PC-9 (cell line): ENCODE measurements around the gene UNC13A. TPM values are rescaled to one million over a fixed set of nuclear protein-coding genes. Genes with fewer than 3 reads are reported as not detected.

Experiments used
- BruUV-seq: library from RNA; stranded (reverse); fragments of 400-500 nt; replicated peaks from 2 replicates; lab custom pipeline; 2021; lab: Mats Ljungman, UMichigan
- CTCF ChIA-PET: fragments of 300-600 bp; sonication (Branson Sonifier 250); formaldehyde crosslinking; loops from one replicate; lab custom pipeline; 2022; ENCODE audit warnings: antibody characterized with exemption; lab: Charles Lee
- POLR2A ChIA-PET: fragments of 300-600 bp; sonication (Branson Sonifier 250); formaldehyde crosslinking; loops from one replicate; lab custom pipeline; 2022; ENCODE audit warnings: antibody characterized with exemption; ENCODE audit not compliant: unreplicated experiment; lab: Charles Lee
- DNase-seq, 2 experiments: peaks; one replicate each; pipeline versions ENCODE4 v3.0.0 to v3.0.0-alpha.2; 2015 to 2022; ENCODE audit warnings: mixed read lengths in 1 of 2
- H2AFZ ChIP-seq: fragments of 200-600 bp; sonication (generic); 2 replicates; pipeline ENCODE4 v1.8.1; 2017; ENCODE audit warnings: antibody characterized with exemption
- H3F3A ChIP-seq: fragments of 200-600 bp; sonication (generic); 2 replicates; pipeline ENCODE4 v1.8.1; 2017; ENCODE audit warnings: antibody characterized with exemption, mild to moderate bottlenecking, low read depth; ENCODE audit not compliant: insufficient read depth
- H3K27ac ChIP-seq: fragments of 200-600 bp; sonication (generic); 2 replicates; pipeline ENCODE4 v1.6.1; 2016; ENCODE audit warnings: mixed run types
- H3K27me3 ChIP-seq: fragments of 200-600 bp; sonication (generic); 2 replicates; pipeline ENCODE4 v1.6.1; 2016; ENCODE audit warnings: low read depth, mixed run types; ENCODE audit not compliant: insufficient read depth
- H3K36me3 ChIP-seq: fragments of 200-600 bp; sonication (generic); 2 replicates; pipeline ENCODE4 v1.6.1; 2016; ENCODE audit warnings: low read depth, mixed run types
- H3K4me1 ChIP-seq: fragments of 200-600 bp; sonication (generic); replicated peaks from 2 replicates; pipeline ENCODE4 v1.6.1; 2016; ENCODE audit warnings: mixed run types; ENCODE audit not compliant: insufficient read depth
- H3K4me2 ChIP-seq: fragments of 200-600 bp; sonication (generic); 2 replicates; pipeline ENCODE4 v1.6.1; 2017; ENCODE audit warnings: mixed run types
- H3K4me3 ChIP-seq: fragments of 200-600 bp; sonication (generic); 2 replicates; pipeline ENCODE4 v1.6.1; 2016; ENCODE audit warnings: mixed run types
- H3K79me2 ChIP-seq: fragments of 200-600 bp; sonication (generic); 2 replicates; pipeline ENCODE4 v1.6.1; 2017; ENCODE audit warnings: low read depth, mixed run types
- H3K9me2 ChIP-seq: fragments of 200-600 bp; sonication (generic); 2 replicates; pipeline ENCODE4 v1.8.1; 2017; ENCODE audit warnings: mild to moderate bottlenecking; ENCODE audit not compliant: insufficient read depth
- H3K9me3 ChIP-seq: fragments of 200-600 bp; sonication (generic); 2 replicates; pipeline ENCODE4 v1.8.1; 2016; ENCODE audit warnings: low read depth; ENCODE audit not compliant: insufficient read depth
- H4K20me1 ChIP-seq: fragments of 200-600 bp; sonication (generic); 2 replicates; pipeline ENCODE4 v1.8.1; 2017; ENCODE audit not compliant: insufficient read depth
- CTCF ChIP-seq: fragments of 200-600 bp; sonication (generic); conservative IDR thresholded peaks from 2 replicates; pipeline ENCODE4 v1.6.1; 2017; ENCODE audit warnings: mixed run types, antibody characterized with exemption, mild to moderate bottlenecking, moderate library complexity
- EZH2 ChIP-seq: fragments of 200-600 bp; sonication (generic); IDR thresholded peaks from 2 replicates; pipeline ENCODE4 v1.8.0; 2017; ENCODE audit warnings: antibody characterized with exemption, low read depth
- intact Hi-C: fragments of 100-400 bp; cut with micrococcal nuclease; formaldehyde crosslinking; loops from one replicate; pipeline ENCODE4 v1.10.0; 2022; ENCODE audit not compliant: unreplicated experiment
- total RNA-seq: library from RNA; stranded (reverse); gene quantifications from 2 replicates; pipeline ENCODE4 v1.2.3, GENCODE V29; 2021

The UNC13A gene
- total RNA-seq, 1 experiment from 2014 or later = 0.17 TPM

DNA sequence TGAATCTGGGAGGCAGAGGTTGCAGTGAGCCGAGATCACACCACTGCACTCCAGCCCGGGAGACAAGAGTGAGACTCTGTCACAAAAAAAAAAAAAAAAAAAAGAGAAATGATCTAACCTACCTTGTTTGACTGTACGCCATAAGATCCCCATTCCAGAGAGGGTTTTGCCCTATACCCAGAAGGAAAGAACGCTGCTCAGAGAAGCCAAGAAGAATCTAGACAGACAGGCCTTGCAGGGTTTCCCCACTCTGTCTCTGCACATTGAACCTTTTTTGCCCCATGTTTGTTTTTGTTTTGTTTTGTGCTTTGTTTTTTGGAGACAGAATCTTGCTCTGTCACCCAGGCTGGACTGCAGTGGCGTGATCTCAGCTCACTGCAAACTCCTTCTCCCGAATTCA lies 23.7 kb upstream of the UNC13A start:
- Histone ChIP-seq H3K4me3 (no peak overlapping the region), H3K9me2 (no peaks in the 10 kb centered on the region), H3K4me2 (peak overlapping the region; percentile 65), H3F3A (peaks cover 16% of the 10 kb centered on the region), H3K27ac (peak overlapping the region; percentile 69), H2AFZ (peak overlapping the region; percentile 22), H3K36me3 (no peaks in the 10 kb centered on the region), H3K4me1 (peaks cover 16% of the 10 kb centered on the region), H3K79me2 (no peaks in the 10 kb centered on the region), H4K20me1 (no peaks in the 10 kb centered on the region), H3K27me3 (no peaks in the 10 kb centered on the region), H3K9me3 (no peaks in the 10 kb centered on the region)
- DNase-seq = peak; percentile 69 to 92
- POLR2A ChIA-PET = interaction anchor here (0.6 kb wide), 1 partner anchor 78 kb away, joined by 3 read pairs; no protein-coding TSS in a partner anchor
- BruUV-seq = no TSS peak
- intact Hi-C loops = loop anchor here (5.0 to 10.0 kb wide), 3 partner anchors 55 to 240 kb away; partner anchors contain the start of genes RPL18A and SLC27A1
- CTCF ChIA-PET = no interaction called here
- TF ChIP-seq EZH2 (no peak), CTCF (no peak)

GRCh38 chr19:17706750-17707181 lies 18.6 kb upstream of the UNC13A start:
- no peak for DNase-seq
- Histone ChIP-seq H3K36me3 (no peaks in the 10 kb centered on the region), H4K20me1 (no peaks in the 10 kb centered on the region), H3K79me2 (no peaks in the 10 kb centered on the region), H3K27ac (no peak overlapping the region), H3K4me2 (no peak overlapping the region), H3K9me3 (no peaks in the 10 kb centered on the region), H3K4me1 (peaks cover 8% of the 10 kb centered on the region), H3K27me3 (no peaks in the 10 kb centered on the region), H3F3A (peaks cover 8% of the 10 kb centered on the region; the same call in 1 of the 2 replicates), H3K9me2 (no peaks in the 10 kb centered on the region), H2AFZ (no peak overlapping the region), H3K4me3 (no peak overlapping the region)
- TF ChIP-seq EZH2 (no peak), CTCF (no peak)
- ChIA-PET POLR2A (no interaction called here), CTCF (no interaction called here)
- intact Hi-C loops = no loop called here
- BruUV-seq = no TSS peak

GRCh38 chr19:17703824-17704463 lies 15.8 kb upstream of the UNC13A start:
- H3F3A ChIP-seq = no peaks in the 10 kb centered on the region; the same call in none of the 2 replicates
- no peaks in the 10 kb centered on the region for H3K4me1 ChIP-seq
- H3K9me3 ChIP-seq = no peaks in the 10 kb centered on the region
- H3K27me3 ChIP-seq = peaks cover 18% of the 10 kb centered on the region
- no peak overlapping the region for H3K4me3 ChIP-seq
- BruUV-seq = no TSS peak
- no peak overlapping the region for H2AFZ ChIP-seq
- no peaks in the 10 kb centered on the region for H4K20me1 ChIP-seq
- H3K27ac ChIP-seq = no peak overlapping the region
- no peaks in the 10 kb centered on the region for H3K9me2 ChIP-seq
- TF ChIP-seq CTCF (peak; percentile 77), EZH2 (no peak)
- no peak overlapping the region for H3K4me2 ChIP-seq
- no peaks in the 10 kb centered on the region for H3K36me3 ChIP-seq
- ChIA-PET POLR2A (no interaction called here), CTCF (no interaction called here)
- intact Hi-C loops = no loop called here
- DNase-seq = no peak
- no peaks in the 10 kb centered on the region for H3K79me2 ChIP-seq
